Ascending aorta (tissue), 2 donors: ENCODE data around the gene MOCS2. TPM values are rescaled to one million over a fixed set of nuclear protein-coding genes. Genes with fewer than 3 reads are reported as not detected.
"Not testable (repeated sequence)": the region's sequence is repeated elsewhere in the genome, so short reads cannot be mapped to it uniquely, and the experiment has no call there.

Source experiments
- DNase-seq, 2 donors: peaks; one replicate each; pipeline ENCODE4 v3.0.0-alpha.2; 2019; ENCODE audit warnings: low spot score in 2 of 2
- H3K27ac ChIP-seq, 2 donors: fragments of 200-600 bp; sonication (generic); one replicate each; pipeline ENCODE4 v1.5.1; 2016 to 2017; ENCODE audit warnings: mild to moderate bottlenecking in 1 of 2
- H3K27me3 ChIP-seq: fragments of 200-600 bp; sonication (generic); one replicate; pipeline ENCODE4 v1.5.1; 2017
- H3K36me3 ChIP-seq, 2 donors: fragments of 200-600 bp; sonication (generic); one replicate each; pipeline ENCODE4 v1.5.1; 2016
- H3K4me1 ChIP-seq, 2 donors: fragments of 200-600 bp; sonication (generic); one replicate each; pipeline ENCODE4 v1.5.1; 2016 to 2017; ENCODE audit warnings: mild to moderate bottlenecking in 1 of 2
- H3K4me3 ChIP-seq, 2 donors: fragments of 200-600 bp; sonication (generic); one replicate each; pipeline ENCODE4 v1.5.1; 2016 to 2017; ENCODE audit warnings: mild to moderate bottlenecking in 1 of 2
- H3K9me3 ChIP-seq, 2 donors: fragments of 200-600 bp; sonication (generic); one replicate each; pipeline ENCODE4 v1.5.1; 2016
- intact Hi-C: fragments of 100-400 bp; cut with DNase I; formaldehyde crosslinking; loops from one replicate; pipeline ENCODE4 v1.15.1; 2023
- total RNA-seq: library from RNA; depleted of rRNA; stranded (reverse); fragments of >200 nt; gene quantifications from one replicate; pipeline ENCODE4 v1.1.0, GENCODE V29; 2016
- TF ChIP-seq, protein P1 (sequence below), 3 experiments: fragments of 200-600 bp in 2 of 3; fragments of 450-650 bp in 1 of 3; sonication (generic) in 2 of 3; IDR thresholded peaks; one replicate each; pipeline ENCODE4 v1.5.1; 2016 to 2019; ENCODE audit warnings: antibody characterized with exemption in 3 of 3, mild to moderate bottlenecking in 1 of 3, moderate library complexity in 1 of 3

MOCS2 gene
- total RNA-seq, 1 donor from 2014 or later, result 21.3 TPM

DNA sequence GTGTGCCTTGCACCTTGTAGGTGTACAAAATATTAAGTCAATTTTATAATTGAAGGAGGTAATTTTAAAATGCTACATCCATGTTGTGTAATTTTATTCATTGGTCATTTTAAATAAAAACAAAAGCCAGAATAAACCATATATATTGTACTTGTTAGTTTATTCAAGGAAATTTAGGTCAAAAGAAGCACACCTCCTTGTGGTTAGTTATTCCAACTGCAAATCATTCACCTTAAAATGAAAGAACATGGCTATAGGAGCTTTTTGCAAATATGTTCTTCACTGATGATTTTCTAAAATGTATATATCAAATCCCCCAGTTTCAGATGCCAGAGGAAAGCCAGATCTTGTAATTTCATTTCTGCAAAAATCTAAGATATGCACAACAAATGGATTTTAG is 5.4 kb upstream of the MOCS2 start:
- intact Hi-C loops, result no loop called here
- Histone ChIP-seq H3K27ac (no peak overlapping the region), H3K9me3 (no peaks in the 10 kb centered on the region), H3K27me3 (no peaks in the 10 kb centered on the region), H3K36me3 (no peaks in the 10 kb centered on the region), H3K4me3 (no peak overlapping the region), H3K4me1 (peaks cover 0 to 3% of the 10 kb centered on the region in 2 donors)
- TF ChIP-seq, protein P1, sequence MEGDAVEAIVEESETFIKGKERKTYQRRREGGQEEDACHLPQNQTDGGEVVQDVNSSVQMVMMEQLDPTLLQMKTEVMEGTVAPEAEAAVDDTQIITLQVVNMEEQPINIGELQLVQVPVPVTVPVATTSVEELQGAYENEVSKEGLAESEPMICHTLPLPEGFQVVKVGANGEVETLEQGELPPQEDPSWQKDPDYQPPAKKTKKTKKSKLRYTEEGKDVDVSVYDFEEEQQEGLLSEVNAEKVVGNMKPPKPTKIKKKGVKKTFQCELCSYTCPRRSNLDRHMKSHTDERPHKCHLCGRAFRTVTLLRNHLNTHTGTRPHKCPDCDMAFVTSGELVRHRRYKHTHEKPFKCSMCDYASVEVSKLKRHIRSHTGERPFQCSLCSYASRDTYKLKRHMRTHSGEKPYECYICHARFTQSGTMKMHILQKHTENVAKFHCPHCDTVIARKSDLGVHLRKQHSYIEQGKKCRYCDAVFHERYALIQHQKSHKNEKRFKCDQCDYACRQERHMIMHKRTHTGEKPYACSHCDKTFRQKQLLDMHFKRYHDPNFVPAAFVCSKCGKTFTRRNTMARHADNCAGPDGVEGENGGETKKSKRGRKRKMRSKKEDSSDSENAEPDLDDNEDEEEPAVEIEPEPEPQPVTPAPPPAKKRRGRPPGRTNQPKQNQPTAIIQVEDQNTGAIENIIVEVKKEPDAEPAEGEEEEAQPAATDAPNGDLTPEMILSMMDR (IDR thresholded peaks at IDR 0.05), result no peak
- DNase-seq, result no peak

DNA sequence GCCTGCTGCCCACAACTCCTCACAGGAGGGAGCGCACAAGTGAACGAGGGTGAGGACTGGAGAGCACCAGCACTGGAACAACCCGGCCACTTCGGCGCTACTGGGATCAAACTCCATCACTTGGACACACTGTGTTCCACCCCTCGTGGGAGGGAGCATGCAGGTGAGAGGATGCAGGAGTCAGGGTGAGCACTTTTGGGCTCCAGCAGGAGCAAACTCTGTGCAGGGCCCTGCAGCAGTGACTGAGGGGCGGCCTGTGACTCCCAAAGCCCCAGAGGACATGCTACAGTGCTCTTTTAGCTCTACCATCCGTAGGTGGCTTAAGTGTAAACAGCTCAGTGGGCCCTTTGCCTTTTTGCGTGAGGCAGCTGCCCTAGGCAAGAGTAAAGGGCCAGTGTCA is 4.4 kb upstream of the MOCS2 start:
- peaks cover 0 to 3% of the 10 kb centered on the region in 2 donors for H3K4me1 ChIP-seq
- TF ChIP-seq, protein P1 (IDR thresholded peaks at IDR 0.05), result no peak
- intact Hi-C loops, result no loop called here
- H3K27me3 ChIP-seq, result no peaks in the 10 kb centered on the region
- no peaks in the 10 kb centered on the region for H3K9me3 ChIP-seq
- H3K4me3 ChIP-seq, result no peak overlapping the region
- H3K27ac ChIP-seq, result no peak overlapping the region
- no peak for DNase-seq
- H3K36me3 ChIP-seq, result no peaks in the 10 kb centered on the region

DNA sequence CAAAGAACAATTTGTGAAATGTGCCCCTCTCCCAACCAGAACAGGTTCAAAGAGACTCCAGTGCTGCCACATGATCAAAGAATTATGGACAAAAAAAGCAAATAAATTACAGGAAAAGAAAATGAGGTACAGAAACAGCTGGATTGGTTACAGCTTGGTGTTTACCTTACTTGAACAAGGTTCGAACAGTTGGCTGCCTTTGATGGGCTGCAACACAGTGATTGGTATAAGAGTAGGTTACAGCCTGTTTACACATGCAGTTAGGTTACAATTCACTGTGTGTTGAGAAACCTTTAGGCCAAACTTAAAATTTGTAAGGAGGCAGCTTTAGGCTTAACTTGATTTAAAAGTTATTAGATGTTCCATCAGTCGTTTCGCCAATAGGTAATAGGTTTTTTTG is 3.4 kb upstream of the MOCS2 start:
- intact Hi-C loops, result no loop called here
- no peaks in the 10 kb centered on the region for H3K9me3 ChIP-seq
- peaks cover 3 to 10% of the 10 kb centered on the region in 2 donors for H3K4me1 ChIP-seq
- no peak overlapping the region for H3K4me3 ChIP-seq
- no peak overlapping the region for H3K27ac ChIP-seq
- no peak for DNase-seq
- H3K27me3 ChIP-seq, result no peaks in the 10 kb centered on the region
- no peaks in the 10 kb centered on the region for H3K36me3 ChIP-seq
- TF ChIP-seq, protein P1 (IDR thresholded peaks at IDR 0.05), result no peak

DNA sequence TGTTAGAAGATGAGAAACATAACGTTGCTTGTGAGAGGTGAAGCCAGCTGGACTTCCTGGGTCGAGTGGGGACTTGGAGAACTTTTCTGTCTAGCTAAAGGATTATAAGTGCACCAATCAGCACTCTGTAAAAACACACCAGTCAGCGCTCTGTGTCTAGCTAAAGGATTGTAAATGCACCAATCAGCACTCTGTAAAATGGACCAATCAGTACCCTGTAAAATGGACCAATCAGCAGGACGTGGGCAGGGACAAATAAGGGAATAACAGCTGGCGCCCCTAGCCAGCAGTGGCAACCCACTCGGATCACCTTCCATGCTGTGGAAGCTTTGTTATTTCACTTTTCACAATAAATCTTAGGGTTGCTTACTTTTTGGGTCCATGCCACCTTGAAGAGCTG is 2.8 kb upstream of the MOCS2 start:
- H3K36me3 ChIP-seq, DNase-seq, intact Hi-C loops, H3K27ac ChIP-seq, H3K27me3 ChIP-seq, H3K9me3 ChIP-seq, H3K4me3 ChIP-seq: not testable (repeated sequence)
- H3K4me1 ChIP-seq, result peaks cover 3 to 11% of the 10 kb centered on the region in 2 donors

DNA sequence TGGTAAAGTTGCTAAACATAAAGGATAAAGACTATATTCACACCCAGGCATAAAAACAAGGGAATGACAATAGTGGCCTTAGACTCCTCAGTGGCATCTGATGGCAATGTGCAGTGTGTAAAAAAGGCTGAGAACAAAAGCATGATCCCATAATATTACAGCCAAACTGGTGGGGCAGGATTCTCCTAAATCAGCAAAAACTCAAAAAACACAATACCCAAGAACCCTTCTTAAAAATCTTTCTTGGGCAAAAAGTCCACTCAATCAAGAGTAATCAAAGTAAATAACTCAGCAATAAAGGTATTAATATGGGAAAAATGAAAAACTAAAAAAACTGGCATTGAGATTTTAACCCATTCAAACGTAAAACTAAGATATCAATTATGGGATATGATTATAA is 1.6 kb upstream of the MOCS2 start:
- TF ChIP-seq, protein P1 (IDR thresholded peaks at IDR 0.05), result no peak
- intact Hi-C loops, result no loop called here
- Histone ChIP-seq H3K4me3 (no peak overlapping the region), H3K36me3 (no peaks in the 10 kb centered on the region), H3K27me3 (no peaks in the 10 kb centered on the region), H3K27ac (no peak overlapping the region), H3K9me3 (no peaks in the 10 kb centered on the region), H3K4me1 (peaks cover 3 to 11% of the 10 kb centered on the region in 2 donors)
- DNase-seq, result no peak

DNA sequence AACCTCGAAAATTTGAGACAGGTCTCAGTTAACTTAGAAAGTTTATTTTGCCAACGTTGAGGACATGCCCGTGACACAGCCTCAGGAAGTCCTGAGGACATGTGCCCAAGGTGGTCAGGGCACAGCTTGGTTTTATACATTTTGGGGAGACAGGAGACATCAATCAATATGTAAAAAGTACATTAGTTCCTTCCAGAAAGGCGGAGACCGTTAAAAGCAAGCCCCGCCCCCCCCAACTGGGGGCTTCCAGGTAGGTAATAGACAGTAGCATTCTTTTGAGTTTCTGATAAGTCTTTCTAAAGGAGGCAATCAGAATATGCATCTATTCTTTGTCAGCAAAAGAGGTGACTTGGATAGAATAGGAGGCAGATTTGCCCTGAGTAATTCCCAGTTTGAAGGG is 599 bp upstream of the MOCS2 start:
- TF ChIP-seq, protein P1 (IDR thresholded peaks at IDR 0.05), result no peak
- DNase-seq, result no peak
- Histone ChIP-seq H3K9me3 (no peaks in the 10 kb centered on the region), H3K27ac (peak overlapping the region; percentile 60 to 78), H3K36me3 (no peaks in the 10 kb centered on the region), H3K4me3 (peak overlapping the region; percentile 65 to 83), H3K27me3 (no peaks in the 10 kb centered on the region), H3K4me1 (peaks cover 3 to 11% of the 10 kb centered on the region in 2 donors)
- intact Hi-C loops, result no loop called here
